Measurements from ENCODE around the gene MARCOL. TPM values are rescaled to one million over a fixed set of nuclear protein-coding genes. Genes with fewer than 3 reads are reported as not detected.

Gene MARCOL
- polyA plus RNA-seq, 6 donors from 2014 or later, result not detected

DNA sequence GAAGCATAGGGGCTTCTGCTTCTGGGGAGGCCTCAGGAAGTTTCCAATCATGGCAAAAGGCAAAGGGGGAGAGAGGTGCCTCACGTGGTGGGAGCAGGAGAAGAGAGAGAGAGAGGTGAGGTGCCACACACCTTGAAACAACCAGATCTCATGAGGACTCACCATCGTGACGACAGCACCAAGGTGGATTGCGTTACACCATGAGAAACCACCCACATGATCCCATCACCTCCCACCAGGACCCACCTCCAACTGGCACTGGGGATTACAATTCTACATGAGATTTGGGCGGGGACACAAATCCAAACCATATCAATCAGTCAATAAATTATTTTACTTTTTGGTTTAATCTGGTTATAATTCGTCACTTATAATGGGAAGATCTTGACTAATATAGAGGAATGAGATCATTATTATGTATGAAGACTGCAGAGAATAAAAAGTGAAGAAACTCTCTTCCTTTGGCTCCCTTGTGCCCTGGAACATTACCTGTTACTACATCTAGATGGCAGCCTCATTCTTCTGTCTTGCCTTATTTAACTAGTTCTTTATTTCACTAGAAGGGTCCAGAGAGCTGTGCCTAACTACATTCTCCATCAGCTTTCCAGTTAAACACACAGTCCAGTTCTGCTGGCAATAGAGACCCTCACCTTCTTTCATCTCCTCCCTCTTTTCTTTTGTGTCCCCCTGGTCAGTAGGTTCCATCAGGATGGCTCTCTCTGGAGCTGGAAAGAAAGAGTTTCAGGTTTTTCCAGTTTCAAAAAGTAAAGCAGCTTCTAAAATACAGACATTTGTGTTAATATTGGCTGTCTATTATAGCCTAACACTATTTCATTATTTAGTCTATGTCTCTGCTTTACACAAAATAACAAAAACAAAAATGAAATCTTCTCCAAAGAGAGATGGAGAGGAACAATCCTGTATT lies 52.2 kb downstream of the MARCOL start:
- no peaks in the 10 kb centered on the region for H3K4me1 Mint-ChIP-seq
- no peak overlapping the region for H3K4me3 Mint-ChIP-seq
- no peaks in the 10 kb centered on the region for H3K27me3 Mint-ChIP-seq
- no peak overlapping the region for H3K27ac Mint-ChIP-seq
- no peaks in the 10 kb centered on the region for H3K9me3 Mint-ChIP-seq
- no peak for DNase-seq
- H3K36me3 Mint-ChIP-seq, result no peaks in the 10 kb centered on the region
- no peak for ATAC-seq (ENCODE audit: low read depth in 2 of 2)

Other genes starting within 250 kb of the MARCOL start
- gene SPINK5, start 174.5 kb upstream of the MARCOL start, polyA plus RNA-seq (ENCODE audit: low read depth in 6 of 6), result not detected
- not detected for gene SPINK14, start 70.0 kb upstream of the MARCOL start, polyA plus RNA-seq (ENCODE audit: low read depth in 6 of 6)
- gene SPINK6, start 35.5 kb upstream of the MARCOL start, polyA plus RNA-seq (ENCODE audit: low read depth in 6 of 6), result not detected
- not detected for gene SPINK13, start 30.3 kb downstream of the MARCOL start, polyA plus RNA-seq (ENCODE audit: low read depth in 6 of 6)
- gene SPINK7, start 73.9 kb downstream of the MARCOL start, polyA plus RNA-seq (ENCODE audit: low read depth in 6 of 6), result not detected
- not detected for gene SPINK9, start 97.0 kb downstream of the MARCOL start, polyA plus RNA-seq (ENCODE audit: low read depth in 6 of 6)
- 10 to 100 TPM in 5 of 6 donors, 1 to 10 TPM in 1; 6.6 to 22.8 (median 19.2) TPM for gene FBXO38, start 145.4 kb downstream of the MARCOL start, polyA plus RNA-seq (ENCODE audit: low read depth in 6 of 6)

All from naive B cell (primary cell).